ENCODE results near the gene ZDHHC24.
A peak's percentile ranks its signal among the peaks of the same experiment; 100 is the strongest.

ZDHHC24 gene

DNA sequence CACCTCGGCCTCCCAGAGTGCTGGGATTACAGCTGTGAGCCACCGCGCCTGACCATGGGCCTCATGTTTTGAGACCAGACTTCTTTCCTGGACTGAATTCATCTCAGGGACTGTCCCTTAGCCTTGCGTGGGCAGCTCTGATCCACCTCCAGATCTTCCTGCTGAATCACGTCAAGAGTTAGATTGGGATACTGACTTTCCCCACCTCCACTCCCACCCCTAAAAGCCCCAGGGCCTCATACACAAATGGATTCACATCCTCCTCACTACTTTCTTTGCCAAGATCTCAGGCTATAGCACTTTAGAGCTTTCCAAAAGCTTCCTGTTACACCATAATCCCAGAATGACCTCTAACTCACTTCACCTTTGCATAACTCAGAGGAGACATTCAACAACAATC lies 35.0 kb upstream of the ZDHHC24 start:
- ChIA-PET POLR2A (no interaction called here), CTCF (interaction anchor here (0.7 to 7.0 kb wide), 9 partner anchors 8 to 253 kb away, joined by 3 to 115 read pairs (median 3); partner anchors contain the start of genes CCDC87, CCS and RBM4B)
- TF ChIP-seq, protein P1, sequence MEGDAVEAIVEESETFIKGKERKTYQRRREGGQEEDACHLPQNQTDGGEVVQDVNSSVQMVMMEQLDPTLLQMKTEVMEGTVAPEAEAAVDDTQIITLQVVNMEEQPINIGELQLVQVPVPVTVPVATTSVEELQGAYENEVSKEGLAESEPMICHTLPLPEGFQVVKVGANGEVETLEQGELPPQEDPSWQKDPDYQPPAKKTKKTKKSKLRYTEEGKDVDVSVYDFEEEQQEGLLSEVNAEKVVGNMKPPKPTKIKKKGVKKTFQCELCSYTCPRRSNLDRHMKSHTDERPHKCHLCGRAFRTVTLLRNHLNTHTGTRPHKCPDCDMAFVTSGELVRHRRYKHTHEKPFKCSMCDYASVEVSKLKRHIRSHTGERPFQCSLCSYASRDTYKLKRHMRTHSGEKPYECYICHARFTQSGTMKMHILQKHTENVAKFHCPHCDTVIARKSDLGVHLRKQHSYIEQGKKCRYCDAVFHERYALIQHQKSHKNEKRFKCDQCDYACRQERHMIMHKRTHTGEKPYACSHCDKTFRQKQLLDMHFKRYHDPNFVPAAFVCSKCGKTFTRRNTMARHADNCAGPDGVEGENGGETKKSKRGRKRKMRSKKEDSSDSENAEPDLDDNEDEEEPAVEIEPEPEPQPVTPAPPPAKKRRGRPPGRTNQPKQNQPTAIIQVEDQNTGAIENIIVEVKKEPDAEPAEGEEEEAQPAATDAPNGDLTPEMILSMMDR (IDR thresholded peaks at IDR 0.05; ENCODE audit: insufficient read depth, low read length, missing control alignments), result no peak
- no peak for DNase-seq (ENCODE audit: low read depth, low spot score)
- no peak overlapping the region for H3K4me3 ChIP-seq (ENCODE audit: low read depth, low read length)

DNA sequence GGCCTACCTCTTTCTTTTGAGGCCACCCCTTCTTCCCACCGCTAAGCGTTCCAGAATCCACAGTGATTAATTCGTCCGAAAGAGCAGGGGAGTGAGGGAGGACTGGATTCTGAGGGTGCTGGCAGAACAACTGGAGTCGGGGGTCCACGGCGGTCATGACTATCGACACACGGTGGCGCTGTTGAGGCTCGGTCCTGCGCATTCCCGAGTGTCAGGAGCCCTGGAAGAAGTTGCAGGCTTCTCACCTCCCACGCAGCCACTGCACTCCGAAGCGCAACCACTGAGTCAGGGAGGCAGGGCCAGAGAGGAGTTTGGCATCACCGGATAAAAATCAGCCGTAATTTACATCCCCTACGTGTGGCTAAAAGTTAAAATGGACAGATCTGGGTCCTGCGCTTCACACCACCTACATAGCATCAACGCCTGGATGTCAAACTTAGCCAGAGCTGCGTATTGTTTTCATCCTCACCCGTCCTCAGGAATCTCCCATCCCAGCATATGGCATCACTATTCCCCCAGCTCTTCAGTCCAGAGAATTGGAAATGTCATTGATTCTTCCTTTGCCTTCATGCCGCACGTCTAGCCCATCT lies 33.3 kb upstream of the ZDHHC24 start:
- no peak for DNase-seq (ENCODE audit: low read depth, low spot score)
- TF ChIP-seq, protein P1 (IDR thresholded peaks at IDR 0.05; ENCODE audit: insufficient read depth, low read length, missing control alignments), result peak; percentile 89
- H3K4me3 ChIP-seq (ENCODE audit: low read depth, low read length), result no peak overlapping the region
- CTCF ChIA-PET, result interaction anchor here (0.7 to 7.0 kb wide), 13 partner anchors 11 to 264 kb away, joined by 3 to 115 read pairs (median 4); partner anchors contain the start of genes CCDC87, CCS, CTSF and RBM4B
- POLR2A ChIA-PET, result interaction anchor here (0.8 kb wide), 1 partner anchor 99 kb away, joined by 4 read pairs; the partner anchor contains the start of gene RBM4B

DNA sequence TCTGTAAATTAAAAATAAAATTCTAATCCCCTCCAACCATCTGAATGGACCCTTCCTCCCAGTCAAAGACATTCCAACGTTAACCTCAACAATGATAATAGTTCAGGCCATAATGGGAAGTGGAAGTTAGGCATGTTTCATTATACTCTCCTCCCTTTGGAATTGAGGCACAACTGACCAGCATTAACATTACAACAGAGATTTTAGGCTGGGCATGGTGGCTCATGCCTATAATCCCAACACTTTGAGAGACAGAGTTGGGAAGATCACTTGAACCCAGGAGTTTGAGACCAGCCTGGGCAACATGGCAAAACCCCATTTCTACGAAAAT lies 25.0 kb upstream of the ZDHHC24 start:
- no peak for DNase-seq (ENCODE audit: low read depth, low spot score)
- ChIA-PET POLR2A (no interaction called here), CTCF (interaction anchor here (1.1 to 5.6 kb wide), 2 partner anchors 8 to 10 kb away, joined by 3 to 46 read pairs; no protein-coding TSS in a partner anchor)
- no peak overlapping the region for H3K4me3 ChIP-seq (ENCODE audit: low read depth, low read length)
- TF ChIP-seq, protein P1 (IDR thresholded peaks at IDR 0.05; ENCODE audit: insufficient read depth, low read length, missing control alignments), result no peak

DNA sequence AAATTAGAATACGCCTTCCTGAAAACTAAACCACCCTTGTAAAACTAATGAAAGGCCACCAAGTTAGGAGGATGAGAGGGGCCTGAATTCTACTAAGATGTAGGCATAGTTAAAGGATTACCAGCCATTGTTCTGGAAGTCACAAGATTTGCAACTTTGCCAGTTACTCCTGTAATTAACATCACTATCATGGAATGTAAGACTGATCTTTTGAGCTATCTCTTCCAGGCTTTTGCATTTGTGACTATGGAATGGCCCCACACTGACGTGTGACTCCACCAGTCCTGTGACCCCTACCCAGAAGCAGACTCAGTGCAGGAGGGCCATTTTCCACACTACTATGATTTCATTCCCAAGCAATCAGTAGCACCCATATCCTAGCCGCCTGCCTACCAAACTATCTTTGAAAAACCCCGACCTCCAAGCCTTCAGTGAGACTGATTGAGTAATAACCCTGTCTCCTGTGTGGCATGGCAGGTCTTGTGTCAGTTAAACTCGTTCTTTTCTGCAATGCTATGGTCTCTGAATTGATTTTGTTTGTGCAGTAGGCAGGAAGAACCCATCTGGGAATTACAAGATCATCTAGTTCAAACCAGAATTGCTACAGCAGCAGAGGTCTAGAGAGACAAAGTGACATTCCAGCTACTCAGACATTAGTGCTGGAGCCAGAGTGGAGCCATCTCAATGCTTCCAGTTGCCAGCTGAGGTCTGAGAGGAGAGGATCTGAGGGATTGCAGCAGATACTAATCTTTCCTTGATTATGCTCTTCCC lies 24.4 kb upstream of the ZDHHC24 start:
- no peak for DNase-seq (ENCODE audit: low read depth, low spot score)
- CTCF ChIA-PET, result interaction anchor here (1.1 to 5.6 kb wide), 2 partner anchors 8 to 11 kb away, joined by 3 to 46 read pairs; no protein-coding TSS in a partner anchor
- H3K4me3 ChIP-seq (ENCODE audit: low read depth, low read length), result no peak overlapping the region
- TF ChIP-seq, protein P1 (IDR thresholded peaks at IDR 0.05; ENCODE audit: insufficient read depth, low read length, missing control alignments), result no peak
- POLR2A ChIA-PET, result no interaction called here

DNA sequence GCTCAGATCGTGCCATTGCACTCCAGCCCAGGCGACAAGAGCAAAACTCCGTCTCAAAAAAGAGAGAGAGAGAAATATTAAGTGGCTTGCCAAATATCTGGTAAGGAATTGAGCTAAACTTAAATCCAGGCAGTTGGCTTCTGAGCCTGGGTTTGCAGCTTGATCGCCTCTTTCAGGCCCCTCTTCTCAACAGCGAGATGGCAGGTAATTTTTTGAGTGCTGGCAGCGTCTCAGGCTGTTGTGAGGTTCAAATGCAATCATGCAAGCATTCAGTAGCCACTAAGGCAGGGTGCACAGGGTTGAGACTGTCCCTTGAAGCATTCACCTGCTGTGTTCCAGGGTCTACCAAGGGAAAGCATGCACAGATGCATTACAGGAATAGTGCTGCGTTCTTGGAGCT lies 23.2 kb upstream of the ZDHHC24 start:
- TF ChIP-seq, protein P1 (IDR thresholded peaks at IDR 0.05; ENCODE audit: insufficient read depth, low read length, missing control alignments), result no peak
- DNase-seq (ENCODE audit: low read depth, low spot score), result no peak
- no peak overlapping the region for H3K4me3 ChIP-seq (ENCODE audit: low read depth, low read length)
- ChIA-PET CTCF (interaction anchor here (0.8 to 5.6 kb wide), 6 partner anchors 9 to 109 kb away, joined by 3 to 46 read pairs (median 7); partner anchors contain the start of genes CCDC87, CCS and RBM4B), POLR2A (interaction anchor here (1.0 kb wide), 1 partner anchor 23 kb away, joined by 3 read pairs; the partner anchor contains the start of gene ZDHHC24)

All from AG04449 (cell line).